SHP77 (cell line): ENCODE measurements around the gene SELENON.
"Not testable (repeated sequence)": the region's sequence is repeated elsewhere in the genome, so short reads cannot be mapped to it uniquely, and the experiment has no call there.

Source experiments
- DNase-seq, 2 experiments: peaks; one replicate each; lab custom pipeline; 2025; lab: John Stamatoyannopoulos, UW

Gene SELENON

GRCh38 chr1:25831569-25832196, 31.7 kb downstream of the SELENON start:
- DNase-seq = no peak

GRCh38 chr1:25832336-25833037, 32.5 kb downstream of the SELENON start:
- DNase-seq = no peak

DNA sequence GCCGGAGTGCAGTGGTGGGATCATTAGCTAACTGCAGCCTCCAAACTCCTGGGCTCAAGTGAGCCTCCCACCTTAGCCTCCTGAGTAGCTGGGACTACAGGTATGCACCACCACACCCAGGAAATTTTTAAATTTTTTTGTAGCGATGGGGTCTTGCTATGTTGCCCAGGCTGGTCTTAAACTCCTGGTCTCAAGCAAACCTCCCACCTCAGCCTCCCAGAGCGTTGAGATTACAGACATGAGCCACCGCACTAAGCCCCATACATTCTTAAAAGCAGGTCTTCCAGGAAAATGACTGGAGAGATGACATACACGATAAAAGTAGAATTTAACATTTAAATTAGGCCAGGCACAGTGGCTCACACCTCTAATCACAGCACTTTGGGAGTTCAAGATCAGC, 33.2 kb downstream of the SELENON start:
- DNase-seq = no peak

DNA sequence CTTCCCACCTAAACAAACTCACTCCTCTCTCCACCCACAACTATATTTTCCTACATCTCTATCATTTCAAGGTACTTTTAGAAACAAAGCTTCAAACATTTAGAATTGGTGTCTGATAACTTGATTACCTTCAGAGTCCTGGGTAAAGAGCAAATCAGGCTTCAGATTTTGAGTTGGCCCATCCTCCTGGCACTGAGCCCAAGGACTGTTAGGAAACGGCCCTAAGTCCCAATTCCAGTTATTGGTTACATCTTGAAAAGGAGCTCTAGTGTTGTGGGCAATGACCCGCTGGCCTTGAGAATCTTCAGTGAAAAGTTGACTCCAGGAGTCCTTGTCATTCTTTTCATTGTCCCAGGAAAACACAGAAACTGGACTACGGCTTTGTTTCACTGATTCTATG, 34.9 kb downstream of the SELENON start:
- no peak for DNase-seq

DNA sequence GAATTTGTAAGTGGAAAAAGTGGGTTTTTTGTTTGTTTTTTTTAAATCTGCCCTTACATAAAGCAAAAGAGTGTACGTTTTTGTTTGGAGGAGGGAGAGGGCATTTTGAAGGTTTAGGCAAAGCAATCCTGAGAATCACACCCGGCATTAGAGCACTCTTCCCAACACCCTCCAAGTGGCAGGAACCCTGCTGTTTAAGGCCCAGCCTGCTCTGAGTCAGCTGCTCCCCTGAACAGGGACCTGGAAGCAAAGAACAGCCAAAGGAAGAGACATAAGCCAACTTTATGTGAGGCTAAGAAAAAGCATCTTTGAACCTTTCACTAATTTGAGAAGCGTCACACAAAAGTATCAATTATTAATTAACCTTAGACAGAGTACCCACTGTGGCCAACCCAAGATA, 36.7 kb downstream of the SELENON start:
- no peak for DNase-seq

- DNase-seq = no peak
These were observed 37.4 kb downstream of the SELENON start for GRCh38 chr1:25837262-25837875.

GRCh38 chr1:25839808-25840207, 39.8 kb downstream of the SELENON start:
- not testable (repeated sequence) for DNase-seq

GRCh38 chr1:25843483-25843882, 43.5 kb downstream of the SELENON start:
- no peak for DNase-seq

DNA sequence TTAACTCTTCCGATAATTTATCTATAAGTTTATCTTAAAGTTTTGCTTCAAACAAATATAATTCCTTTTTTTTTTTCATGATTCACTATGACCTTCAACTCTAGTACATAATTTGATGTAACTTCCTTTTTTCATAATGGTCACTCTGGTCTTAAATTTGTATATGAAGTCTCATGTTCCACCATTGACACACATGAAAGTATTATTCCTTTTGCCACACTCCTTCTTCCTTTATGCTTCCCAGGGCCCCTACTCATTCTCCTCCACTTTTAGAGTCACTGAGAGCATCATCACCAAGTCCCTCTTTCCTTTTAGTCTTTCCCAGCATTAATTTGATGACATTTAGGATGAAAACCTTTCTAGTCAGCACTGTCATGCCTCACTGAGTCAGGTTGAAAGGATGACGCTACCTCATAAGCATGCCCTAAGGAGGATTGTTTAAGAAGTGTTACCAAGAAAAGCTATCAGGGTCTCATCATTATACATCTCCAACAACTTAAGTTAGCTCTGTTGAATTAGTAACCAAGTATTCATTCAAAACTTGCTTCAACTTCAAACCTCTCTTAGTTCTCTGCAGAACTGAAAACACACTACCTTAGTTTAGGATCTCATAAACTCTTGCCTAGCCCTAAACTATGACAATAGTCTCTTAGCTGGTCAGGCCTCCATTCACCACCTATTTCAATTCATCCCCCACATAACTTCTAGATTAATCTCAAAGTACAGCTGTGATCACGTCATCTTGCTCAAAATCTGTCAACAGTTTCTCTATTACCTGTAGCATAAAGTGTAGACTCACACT, 44.7 kb downstream of the SELENON start:
- no peak for DNase-seq

GRCh38 chr1:25845664-25846063, 45.7 kb downstream of the SELENON start:
- no peak for DNase-seq

- DNase-seq = no peak
These were observed 47.9 kb downstream of the SELENON start for GRCh38 chr1:25847929-25848328.

DNA sequence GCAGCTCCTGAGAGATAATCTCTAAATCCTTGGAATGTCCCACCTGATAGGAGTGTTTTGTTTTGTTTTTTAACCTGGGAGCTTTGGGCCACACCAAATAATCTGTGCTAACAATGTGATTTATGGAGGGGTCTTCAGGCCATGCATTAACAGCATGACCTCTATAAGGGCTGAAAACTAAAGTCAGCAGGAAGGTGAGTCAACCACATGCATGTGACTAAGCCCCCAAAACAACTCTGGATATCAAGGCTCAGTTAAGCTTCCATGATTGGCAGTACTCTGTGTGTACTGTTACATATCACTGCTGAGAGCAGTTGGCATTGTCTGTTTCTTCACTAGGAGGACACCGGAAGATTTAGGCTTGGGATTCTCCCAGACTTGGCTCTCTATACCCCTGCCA, 48.5 kb downstream of the SELENON start:
- no peak for DNase-seq

DNA sequence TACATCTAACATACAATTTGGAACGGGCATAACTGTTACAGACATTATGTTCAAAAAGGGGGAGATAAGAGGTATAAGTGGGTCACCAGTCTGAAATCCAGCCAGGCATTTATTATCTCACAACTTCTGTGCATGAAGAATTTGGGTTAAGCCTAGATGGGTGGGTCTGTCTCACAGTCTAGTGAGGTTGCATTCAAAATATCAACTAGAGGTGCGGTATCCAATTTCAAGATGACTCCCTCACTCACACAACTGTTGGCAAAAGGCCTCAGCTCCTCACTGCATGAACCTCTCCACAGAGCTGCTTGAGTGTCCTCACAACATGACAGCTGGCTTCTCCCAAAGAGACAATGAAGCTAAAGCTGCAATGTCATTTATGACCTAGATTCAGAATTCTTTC, 54.6 kb downstream of the SELENON start:
- DNase-seq = no peak

DNA sequence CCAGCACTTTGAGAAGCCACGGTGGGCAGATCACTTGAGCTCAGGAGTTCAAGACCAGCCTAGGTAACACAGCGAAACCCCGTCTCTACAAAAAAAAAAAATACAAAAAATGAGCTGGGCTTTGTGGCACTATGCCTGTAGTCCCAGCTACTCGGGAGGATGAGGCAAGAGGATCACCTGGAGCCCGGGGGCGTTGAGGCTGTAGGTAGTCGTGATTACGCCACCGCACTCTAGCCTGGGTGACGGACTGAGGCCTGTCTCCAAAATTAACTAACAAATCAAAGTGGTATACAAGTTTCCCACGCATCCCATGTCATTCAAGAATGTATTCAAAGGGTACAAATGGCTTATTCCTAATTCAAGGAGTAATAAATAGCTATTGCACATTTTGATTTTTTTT, 56.9 kb downstream of the SELENON start:
- no peak for DNase-seq

GRCh38 chr1:25858494-25858893, 58.5 kb downstream of the SELENON start:
- DNase-seq = no peak

DNA sequence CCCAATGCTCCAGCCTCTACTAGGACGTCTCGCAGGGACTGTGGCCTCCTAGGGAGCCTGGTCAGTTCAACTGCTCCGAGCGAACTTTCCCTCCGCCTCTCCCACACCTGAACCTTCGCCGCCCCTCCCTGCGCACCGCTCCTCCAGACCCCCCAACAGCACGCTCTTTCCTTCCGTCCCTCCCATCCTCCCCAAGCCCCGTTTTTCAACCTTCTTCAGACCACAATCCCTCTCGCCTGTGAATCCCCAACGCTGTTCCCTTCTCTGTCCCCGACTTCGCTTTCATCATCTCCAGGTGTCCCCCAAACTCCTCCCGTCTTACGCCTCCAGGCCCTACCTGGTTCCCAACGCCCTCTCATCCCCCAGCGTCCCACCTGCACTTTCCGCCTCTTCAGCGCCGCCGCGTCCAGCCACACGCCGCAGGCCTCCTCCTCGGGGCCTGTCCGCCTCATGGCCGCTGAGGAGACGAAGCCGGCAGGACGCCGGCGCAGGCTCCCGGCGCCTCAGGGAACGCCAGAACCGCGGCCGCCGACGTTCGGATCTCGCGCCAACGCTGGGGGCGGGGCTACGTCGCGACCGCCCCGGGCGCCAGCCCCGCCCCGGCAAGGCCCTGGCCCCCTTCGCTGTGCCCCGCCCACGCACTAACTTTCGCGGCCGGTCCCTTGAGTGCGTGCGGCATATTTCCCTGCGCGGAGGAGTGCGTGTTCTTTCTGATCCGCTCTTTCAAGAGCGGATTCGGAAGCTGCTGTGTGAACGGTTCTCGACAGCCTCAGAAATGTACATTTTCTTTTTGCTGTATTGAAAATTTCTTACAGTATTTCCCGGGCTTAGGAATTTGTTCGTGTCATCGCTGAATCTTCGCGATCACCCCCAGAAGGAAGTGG, 59.2 kb downstream of the SELENON start, which contains the start of gene AUNIP:
TSS of gene AUNIP (minus strand) at position 552 of the 884 bp plus-strand sequence. CDS start at position 452, 100 bp downstream.
- DNase-seq = peak; percentile 65 to 78

DNA sequence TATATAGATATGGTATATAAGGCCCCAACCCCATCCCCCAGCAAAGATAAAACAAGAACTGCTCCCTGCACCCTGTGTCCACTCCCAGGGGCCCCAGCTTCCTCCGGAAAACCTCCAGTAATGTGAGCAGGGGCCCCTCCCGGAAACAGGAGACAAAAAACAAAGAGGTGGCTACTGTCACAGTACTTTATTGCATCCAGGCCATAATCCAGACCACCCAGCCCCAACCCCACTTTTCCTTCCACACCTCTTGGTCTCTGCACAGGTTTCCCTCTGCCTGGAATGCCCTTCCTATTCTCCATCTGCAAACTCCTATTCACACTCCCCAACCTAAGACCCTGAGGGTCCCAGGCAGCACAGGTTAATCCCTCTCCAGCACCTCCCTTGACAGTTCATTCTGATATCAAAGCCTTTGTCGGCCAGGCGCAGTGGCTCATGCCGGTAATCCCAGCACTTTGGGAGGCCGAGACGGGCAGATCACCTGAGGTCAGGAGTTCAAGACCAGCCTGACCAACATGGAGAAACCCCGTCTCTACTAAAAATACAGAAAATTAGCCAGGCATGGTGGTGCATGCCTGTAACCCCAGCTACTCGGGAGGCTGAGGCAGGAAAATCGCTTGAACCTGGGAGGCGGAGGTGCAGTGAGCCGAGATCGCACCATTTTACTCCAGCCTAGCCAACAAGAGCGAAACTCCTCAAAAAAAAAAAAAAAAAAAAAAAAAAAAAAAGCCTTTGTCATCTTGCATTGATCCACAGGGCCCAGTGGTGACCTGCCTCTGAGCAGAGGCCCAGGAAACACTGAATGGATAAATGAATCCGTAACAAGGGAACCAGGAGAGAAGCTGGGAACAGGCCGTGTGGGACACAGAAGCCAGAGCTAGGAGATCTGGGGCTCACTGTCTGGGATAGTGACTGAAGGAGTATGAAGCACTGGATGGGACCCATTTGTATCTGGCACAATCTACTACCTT, 61.6 kb downstream of the SELENON start:
- DNase-seq = no peak

DNA sequence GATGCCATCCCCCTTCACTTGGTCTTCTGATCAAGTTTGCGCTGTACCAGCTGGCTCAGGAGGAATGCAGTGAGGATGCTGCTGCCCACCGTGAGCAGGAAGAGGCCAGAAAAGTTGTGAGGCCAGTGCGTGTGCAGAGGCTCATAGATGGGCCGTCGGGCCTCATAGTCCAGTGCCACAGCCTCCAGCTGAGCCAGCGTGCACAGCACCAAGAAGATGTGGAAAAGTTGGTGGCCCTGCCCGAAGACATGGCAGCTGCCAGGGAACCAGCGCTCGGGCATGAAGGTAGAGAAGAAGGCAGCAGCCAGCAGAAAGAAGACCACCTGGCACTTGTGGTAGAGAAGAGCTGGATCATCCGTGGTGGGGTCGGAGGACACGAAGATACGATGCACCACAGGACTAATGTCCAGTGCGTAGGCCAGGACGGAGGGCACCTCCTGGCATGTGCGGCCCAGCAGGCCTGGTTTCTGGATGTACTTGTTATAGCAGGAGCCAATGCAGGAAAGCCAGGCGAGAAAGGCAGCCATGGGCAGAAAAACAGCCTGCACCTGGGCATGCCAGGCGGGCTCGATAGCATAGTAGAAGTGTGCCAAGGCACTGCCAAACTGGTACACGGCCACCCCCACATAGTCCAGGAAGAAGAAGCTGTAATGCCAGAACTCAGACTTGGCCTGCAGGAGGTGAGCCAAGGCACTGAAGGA, 62.9 kb downstream of the SELENON start:
- DNase-seq = no peak

GRCh38 chr1:25863486-25864262, 63.7 kb downstream of the SELENON start:
- DNase-seq = no peak
